IPS-15b (cell line): Measurements from ENCODE around the gene MYLIP.

Source experiments
- H3K27me3 ChIP-seq: one replicate; pipeline ENCODE4 v1.6.1; 2013; ENCODE audit warnings: low read length; ENCODE audit not compliant: control insufficient read depth, insufficient read depth
- H3K36me3 ChIP-seq: one replicate; pipeline ENCODE4 v1.6.1; 2013; ENCODE audit warnings: low read length; ENCODE audit not compliant: control insufficient read depth, insufficient read depth
- H3K4me1 ChIP-seq: one replicate; pipeline ENCODE4 v1.6.1; 2013; ENCODE audit warnings: mild to moderate bottlenecking, low read length; ENCODE audit not compliant: control insufficient read depth, insufficient read depth
- H3K4me3 ChIP-seq: one replicate; pipeline ENCODE4 v1.5.1; 2013; ENCODE audit warnings: low read depth, low read length
- H3K9ac ChIP-seq: one replicate; pipeline ENCODE4 v1.6.1; 2013; ENCODE audit warnings: low read depth, mild to moderate bottlenecking, low read length
- H3K9me3 ChIP-seq: one replicate; pipeline ENCODE4 v1.6.1; 2013; ENCODE audit warnings: mild to moderate bottlenecking, low read length; ENCODE audit not compliant: control insufficient read depth, insufficient read depth

MYLIP gene

DNA sequence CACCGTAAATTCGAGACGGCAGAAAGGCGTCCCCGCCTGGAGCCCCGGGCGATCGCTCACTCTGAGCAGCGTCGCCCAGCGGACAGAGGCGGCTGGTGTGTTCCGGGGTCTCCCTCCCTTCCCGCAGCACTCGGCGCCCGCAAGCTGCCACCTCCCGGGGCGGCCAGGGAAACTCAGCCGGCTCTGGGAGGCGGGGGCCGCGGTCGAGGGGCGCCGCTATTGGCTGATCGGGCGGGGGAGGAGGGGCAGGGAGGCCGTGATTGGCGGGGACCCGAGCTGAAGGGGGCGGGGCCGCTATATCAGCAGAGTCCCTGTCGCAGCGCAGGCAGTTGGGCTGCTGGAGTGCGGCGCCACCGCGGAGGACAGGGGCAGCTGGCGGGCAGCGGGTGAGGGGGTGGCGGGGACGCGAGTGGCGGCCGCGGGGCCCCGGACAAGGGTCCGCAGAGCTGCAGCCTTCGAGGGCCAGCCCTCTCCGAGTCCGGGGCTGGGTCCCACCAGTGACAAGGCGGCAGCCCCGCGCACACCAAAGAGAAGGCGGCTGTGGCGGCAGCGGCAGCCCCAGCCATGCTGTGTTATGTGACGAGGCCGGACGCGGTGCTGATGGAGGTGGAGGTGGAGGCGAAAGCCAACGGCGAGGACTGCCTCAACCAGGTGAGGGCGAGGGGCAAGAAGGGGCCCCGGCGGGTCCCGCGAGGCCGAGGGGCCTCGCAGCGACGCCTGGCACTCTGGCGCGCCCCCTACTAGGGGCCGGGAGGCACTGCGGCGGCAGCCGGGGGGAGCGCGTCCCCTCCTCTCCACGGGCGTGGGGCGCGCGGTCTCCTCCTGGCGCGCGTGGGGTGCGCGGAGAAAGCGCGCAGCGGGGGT lies at the start of gene MYLIP:
TSS of gene MYLIP (plus strand) at position 328 of the 864 bp plus-strand sequence. CDS start at position 565, 237 bp downstream.
- H3K27me3 ChIP-seq, result peaks cover 5% of the 10 kb centered on the region
- H3K36me3 ChIP-seq, result no peaks in the 10 kb centered on the region
- no peaks in the 10 kb centered on the region for H3K9me3 ChIP-seq
- H3K4me3 ChIP-seq, result peak within 1 kb of the TSS; percentile 83
- H3K9ac ChIP-seq, result peak within 1 kb of the TSS; percentile 76
- H3K4me1 ChIP-seq, result peaks cover 6% of the 10 kb centered on the region

GRCh38 chr6:16079354-16079753 lies 49.5 kb upstream of the MYLIP start:
- Histone ChIP-seq H3K36me3 (no peaks in the 10 kb centered on the region), H3K4me3 (no peak overlapping the region), H3K9me3 (no peaks in the 10 kb centered on the region), H3K9ac (no peak overlapping the region), H3K4me1 (no peaks in the 10 kb centered on the region), H3K27me3 (no peaks in the 10 kb centered on the region)

DNA sequence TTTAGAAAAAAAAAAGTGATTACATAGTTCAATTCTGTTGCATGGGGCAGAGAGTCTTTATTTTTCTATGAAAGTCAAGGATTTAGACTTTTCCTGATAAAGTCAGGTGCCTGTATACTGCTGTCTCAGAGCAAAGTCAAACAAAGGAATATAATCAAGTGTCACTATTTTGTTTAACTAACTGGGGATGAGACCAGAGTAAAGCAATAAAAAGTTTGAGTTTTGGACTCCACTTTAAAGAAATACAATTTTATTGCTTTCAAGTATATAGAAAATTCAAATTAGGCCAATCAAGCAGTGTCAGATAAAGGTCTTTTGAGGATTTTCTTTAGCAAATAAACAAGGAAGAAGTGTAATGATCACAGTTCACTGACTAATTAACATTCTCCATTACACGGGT lies 48.7 kb upstream of the MYLIP start:
- Histone ChIP-seq H3K4me3 (no peak overlapping the region), H3K27me3 (no peaks in the 10 kb centered on the region)

GRCh38 chr6:16081326-16081725 lies 47.6 kb upstream of the MYLIP start:
- H3K4me1 ChIP-seq, result no peaks in the 10 kb centered on the region
- H3K27me3 ChIP-seq, result no peaks in the 10 kb centered on the region
- H3K4me3 ChIP-seq, result no peak overlapping the region
- no peak overlapping the region for H3K9ac ChIP-seq
- no peaks in the 10 kb centered on the region for H3K9me3 ChIP-seq
- no peaks in the 10 kb centered on the region for H3K36me3 ChIP-seq

More for the DNA sequence above, 48.7 kb upstream of the MYLIP start:
- no peak overlapping the region for H3K9ac ChIP-seq
- no peaks in the 10 kb centered on the region for H3K4me1 ChIP-seq
- H3K36me3 ChIP-seq, result no peaks in the 10 kb centered on the region
- no peaks in the 10 kb centered on the region for H3K9me3 ChIP-seq

DNA sequence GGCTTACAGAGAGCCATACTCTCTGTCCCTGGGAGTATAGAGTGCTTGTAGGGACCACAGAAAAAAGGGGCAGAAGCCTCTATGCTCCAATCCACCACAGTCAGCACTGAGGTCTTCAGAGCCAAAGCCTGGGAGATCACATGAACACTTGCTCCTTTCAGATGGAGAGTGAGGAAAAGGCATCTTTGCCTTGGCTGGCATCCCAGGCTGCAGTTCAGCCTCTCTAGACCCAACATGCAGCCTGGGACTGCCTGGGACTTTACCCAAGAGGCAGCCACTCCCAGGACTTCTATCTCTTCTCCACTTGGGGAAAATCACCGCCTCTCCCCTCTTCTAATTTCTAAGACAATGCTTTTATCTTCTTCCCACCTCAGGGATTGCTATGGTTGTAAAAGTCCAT lies 46.5 kb upstream of the MYLIP start:
- Histone ChIP-seq H3K4me3 (no peak overlapping the region), H3K36me3 (no peaks in the 10 kb centered on the region), H3K9me3 (no peaks in the 10 kb centered on the region), H3K4me1 (no peaks in the 10 kb centered on the region), H3K9ac (no peak overlapping the region), H3K27me3 (no peaks in the 10 kb centered on the region)

DNA sequence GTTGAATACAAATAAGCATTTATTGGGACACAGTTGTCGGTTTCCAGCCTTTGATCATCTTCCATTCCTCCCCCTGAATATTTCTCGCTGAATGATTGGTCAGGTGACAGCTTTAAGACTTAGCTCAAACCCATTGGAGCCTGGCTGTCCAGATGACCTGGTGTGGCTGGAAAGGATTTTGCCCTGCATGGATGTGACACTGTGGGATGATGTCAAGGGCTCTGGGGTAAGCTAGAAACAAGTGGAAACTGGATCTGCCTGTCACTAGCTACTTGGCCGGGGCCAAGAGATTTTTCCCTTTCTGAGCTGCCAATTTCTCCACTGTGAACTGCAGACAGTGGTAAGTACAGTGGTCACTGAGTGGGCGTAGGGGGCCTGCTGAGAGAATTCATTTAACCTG lies 41.9 kb upstream of the MYLIP start:
- Histone ChIP-seq H3K4me1 (no peaks in the 10 kb centered on the region), H3K4me3 (no peak overlapping the region), H3K27me3 (no peaks in the 10 kb centered on the region), H3K36me3 (no peaks in the 10 kb centered on the region), H3K9ac (no peak overlapping the region), H3K9me3 (no peaks in the 10 kb centered on the region)

- no peak overlapping the region for H3K4me3 ChIP-seq
- no peaks in the 10 kb centered on the region for H3K36me3 ChIP-seq
- H3K27me3 ChIP-seq, result no peaks in the 10 kb centered on the region
- no peaks in the 10 kb centered on the region for H3K9me3 ChIP-seq
- H3K9ac ChIP-seq, result no peak overlapping the region
- H3K4me1 ChIP-seq, result no peaks in the 10 kb centered on the region
Measured at GRCh38 chr6:16087386-16087785, 41.5 kb upstream of the MYLIP start.

DNA sequence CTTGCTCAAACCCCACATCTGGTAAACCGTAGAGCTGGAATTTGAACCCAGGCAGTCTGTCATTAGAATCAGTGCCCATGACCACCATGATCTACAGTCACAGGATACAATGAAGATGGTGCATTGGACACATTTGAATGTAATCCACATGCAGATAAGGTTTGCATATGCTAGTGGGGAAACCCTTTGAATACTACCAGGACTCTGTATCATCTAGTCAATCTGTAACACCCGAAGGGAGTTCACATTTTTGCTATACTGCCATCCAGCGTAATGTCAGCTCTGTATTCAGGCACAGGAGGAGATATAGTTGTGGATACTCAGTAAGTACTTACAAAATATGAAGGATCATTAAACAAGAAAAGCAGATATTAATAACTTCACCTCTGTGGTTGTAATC lies 40.5 kb upstream of the MYLIP start:
- Histone ChIP-seq H3K27me3 (no peaks in the 10 kb centered on the region), H3K4me1 (no peaks in the 10 kb centered on the region), H3K9me3 (no peaks in the 10 kb centered on the region), H3K9ac (no peak overlapping the region), H3K36me3 (no peaks in the 10 kb centered on the region), H3K4me3 (no peak overlapping the region)

DNA sequence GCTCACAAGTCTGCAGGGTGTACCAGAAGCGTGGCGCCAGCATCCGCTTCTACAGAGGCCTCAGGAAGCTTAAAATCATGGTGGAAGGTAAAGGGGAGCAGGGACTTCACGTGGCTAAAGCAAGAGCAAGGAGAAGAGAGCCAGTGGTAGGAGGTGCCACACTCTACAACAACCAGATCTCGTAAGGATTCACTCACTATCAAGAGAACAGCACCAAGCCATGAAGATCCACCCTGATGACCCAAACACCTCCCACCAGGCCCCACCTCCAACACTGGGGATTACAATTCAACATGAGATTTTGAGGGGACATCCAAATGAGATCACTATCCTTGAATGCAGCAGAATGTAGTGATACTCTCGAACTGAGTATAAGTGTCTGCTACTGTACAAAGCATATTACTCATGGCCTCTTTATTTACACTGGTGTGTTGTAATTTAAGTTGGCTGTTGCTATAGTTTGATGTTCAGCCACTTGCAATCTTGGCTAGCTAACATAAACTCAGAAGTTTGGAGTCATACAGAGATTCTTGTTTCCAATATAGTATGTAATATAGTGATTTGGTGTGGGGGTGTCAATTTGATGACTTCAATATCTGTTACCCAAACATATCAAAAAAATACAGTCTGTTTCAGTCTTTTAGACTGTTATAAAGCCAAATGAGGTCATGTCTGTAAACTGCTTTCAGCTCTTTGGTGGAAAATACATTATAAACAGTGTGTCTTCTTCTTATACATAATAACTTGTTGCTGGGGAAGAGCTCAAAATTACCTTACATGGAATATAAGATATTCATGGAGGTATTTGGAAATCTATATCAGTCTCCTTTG lies 39.4 kb upstream of the MYLIP start:
- Histone ChIP-seq H3K9me3 (no peaks in the 10 kb centered on the region), H3K36me3 (no peaks in the 10 kb centered on the region), H3K4me3 (no peak overlapping the region), H3K9ac (no peak overlapping the region), H3K27me3 (no peaks in the 10 kb centered on the region), H3K4me1 (no peaks in the 10 kb centered on the region)

DNA sequence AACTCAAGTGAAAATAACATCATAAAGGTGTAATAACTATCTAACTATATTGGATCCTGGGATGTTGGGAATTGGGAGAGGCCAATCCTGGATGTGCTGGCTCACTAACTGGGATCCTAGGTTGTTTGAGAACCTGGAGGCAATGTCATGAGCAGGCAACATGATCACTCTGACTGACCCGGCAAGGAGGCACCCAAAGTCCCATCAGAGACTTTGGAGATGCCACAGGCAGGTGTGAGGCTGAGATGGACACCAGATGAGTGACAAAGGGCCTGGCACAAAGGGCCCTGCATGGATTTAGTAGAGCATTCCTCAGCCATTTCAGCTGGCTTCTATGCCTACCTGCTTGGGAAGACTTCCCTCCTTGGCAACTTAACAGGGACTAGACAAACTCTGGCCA lies 38.4 kb upstream of the MYLIP start:
- no peaks in the 10 kb centered on the region for H3K36me3 ChIP-seq
- no peaks in the 10 kb centered on the region for H3K27me3 ChIP-seq
- no peaks in the 10 kb centered on the region for H3K9me3 ChIP-seq
- H3K4me1 ChIP-seq, result no peaks in the 10 kb centered on the region
- no peak overlapping the region for H3K9ac ChIP-seq
- no peak overlapping the region for H3K4me3 ChIP-seq

DNA sequence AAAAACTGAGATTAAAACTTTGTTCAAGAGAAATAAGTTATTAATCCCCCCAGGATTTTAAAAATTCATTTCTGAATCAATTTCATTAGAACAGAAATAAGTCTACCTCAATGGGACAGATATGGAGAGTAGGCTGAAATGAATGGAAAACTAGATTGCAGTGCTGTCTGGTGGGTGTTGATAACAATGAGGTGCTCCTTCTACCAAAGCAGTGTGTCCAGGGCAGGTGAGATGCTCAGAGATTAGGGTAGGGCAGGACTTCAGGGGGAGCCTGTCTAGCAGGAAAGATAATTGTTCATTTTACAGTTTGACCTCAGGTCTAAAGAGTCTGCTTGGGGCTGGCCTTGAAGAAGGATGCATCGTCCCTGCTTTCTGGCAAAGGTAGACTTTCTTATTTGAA lies 38.0 kb upstream of the MYLIP start:
- no peaks in the 10 kb centered on the region for H3K36me3 ChIP-seq
- no peaks in the 10 kb centered on the region for H3K9me3 ChIP-seq
- H3K4me1 ChIP-seq, result no peaks in the 10 kb centered on the region
- H3K4me3 ChIP-seq, result no peak overlapping the region
- H3K9ac ChIP-seq, result no peak overlapping the region
- no peaks in the 10 kb centered on the region for H3K27me3 ChIP-seq

- H3K4me3 ChIP-seq, result no peak overlapping the region
- H3K27me3 ChIP-seq, result no peaks in the 10 kb centered on the region
- H3K9ac ChIP-seq, result no peak overlapping the region
- H3K4me1 ChIP-seq, result no peaks in the 10 kb centered on the region
- H3K36me3 ChIP-seq, result no peaks in the 10 kb centered on the region
- no peaks in the 10 kb centered on the region for H3K9me3 ChIP-seq
Measured at GRCh38 chr6:16092140-16092539, 36.7 kb upstream of the MYLIP start.
